Stimulated activated CD4-positive, alpha-beta T cell treated with anti-CD3 and anti-CD28 coated beads, Interleukin-2, amount 100 ng/mL, for 4 hours (primary cell): Measurements from ENCODE around the gene COL9A1.

ENCODE experiments used
- DNase-seq: peaks from one replicate; pipeline ENCODE4 v3.0.0-alpha.2; 2020; ENCODE audit warnings: low read depth

The COL9A1 gene

DNA sequence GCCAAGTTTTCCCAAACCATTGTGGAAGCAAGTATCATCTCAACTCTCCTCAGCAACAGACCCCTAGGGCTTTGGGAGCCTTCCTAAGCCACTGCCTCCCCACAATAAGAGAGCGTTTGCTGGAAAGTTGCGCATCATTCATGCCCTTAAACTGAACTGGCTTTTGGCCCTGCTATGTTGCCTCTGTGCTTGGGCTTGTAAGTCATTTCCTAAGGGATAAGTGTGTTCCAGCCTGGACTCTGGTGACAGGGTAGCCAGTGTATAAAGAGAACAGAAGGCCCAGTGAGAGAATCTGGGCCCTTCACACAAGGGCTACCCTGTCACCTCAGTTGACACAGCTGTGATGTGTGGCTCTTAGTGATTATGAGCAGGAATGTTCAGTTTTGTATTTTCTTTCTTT lies 77.8 kb downstream of the COL9A1 start:
- no peak for DNase-seq

DNA sequence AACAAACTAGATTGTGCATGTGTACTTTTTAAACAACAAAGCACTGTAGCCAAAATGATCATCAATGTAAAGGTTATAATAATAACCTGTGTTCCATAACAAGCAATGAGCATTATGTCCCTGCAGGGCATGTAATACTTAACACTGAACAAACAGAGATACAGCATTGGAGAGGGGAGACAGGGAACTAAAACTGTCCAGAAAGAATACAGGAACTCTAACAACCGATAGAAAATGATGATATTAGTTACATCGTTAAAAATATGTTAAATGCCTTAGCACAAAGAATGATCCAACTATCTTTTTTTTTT lies 80.5 kb downstream of the COL9A1 start:
- no peak for DNase-seq

DNA sequence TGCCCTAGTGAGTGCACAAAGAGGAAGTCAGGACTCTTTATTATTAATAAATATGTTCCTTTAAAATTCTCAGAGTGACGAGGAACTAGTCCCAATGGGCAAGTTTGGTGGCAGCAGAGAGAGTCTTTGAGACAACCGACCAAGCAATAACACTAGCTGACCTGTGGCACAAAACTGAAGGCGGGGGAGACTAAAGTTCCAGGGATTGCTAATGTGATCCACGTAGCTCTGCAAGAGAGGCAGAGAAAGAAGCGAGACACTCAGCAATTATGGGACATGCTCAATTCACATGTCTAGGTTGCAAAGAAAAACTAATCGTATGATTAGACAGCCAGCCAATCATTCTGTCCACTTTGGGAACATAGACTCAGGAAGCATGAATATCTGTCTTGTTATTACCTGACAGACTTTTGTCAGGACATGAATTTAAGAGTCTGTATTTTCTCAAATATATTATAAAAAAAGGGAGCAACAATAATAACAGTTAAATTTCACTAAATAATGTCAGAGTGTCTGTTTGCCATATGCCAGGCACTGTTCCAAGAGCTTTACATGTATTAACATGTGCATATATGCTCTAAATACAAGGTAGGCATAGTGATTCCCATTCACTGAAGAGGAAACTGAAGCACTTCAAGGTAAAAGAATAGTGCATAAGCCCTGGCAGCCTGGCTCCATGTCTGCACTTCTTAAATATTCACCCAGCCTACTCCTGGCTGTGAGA lies 81.0 kb downstream of the COL9A1 start:
- no peak for DNase-seq

DNA sequence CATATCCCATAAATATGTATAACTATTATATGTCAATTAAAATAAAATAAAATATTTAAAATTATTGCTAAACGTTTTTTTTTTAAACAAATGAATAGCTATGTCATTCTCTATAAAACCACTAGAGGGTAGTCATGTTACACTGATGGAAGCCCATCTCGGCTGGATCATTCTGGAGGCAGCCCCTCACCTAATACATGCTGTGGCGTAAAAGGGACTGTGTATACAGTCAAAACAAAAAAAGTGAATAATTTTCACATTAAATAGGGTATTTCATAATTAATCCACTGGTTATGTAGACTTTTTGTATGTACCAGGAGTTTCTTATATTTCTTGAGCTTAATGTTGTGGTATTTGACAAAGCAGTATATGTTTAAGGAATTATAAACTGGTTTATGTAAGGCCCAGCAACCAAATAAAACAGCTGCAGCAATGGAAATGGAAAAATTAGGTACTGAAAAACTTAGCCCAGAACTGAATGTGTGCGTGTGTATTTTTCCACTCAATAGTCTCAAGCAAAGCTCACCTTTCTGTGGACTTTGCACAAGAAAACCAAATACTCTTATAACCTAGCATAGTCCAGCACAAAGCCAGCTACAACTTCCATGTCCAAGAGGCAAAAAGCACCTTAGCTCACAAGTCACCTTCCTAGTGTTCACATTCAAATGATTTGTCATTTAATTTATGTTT lies 81.7 kb downstream of the COL9A1 start:
- DNase-seq, result no peak

DNA sequence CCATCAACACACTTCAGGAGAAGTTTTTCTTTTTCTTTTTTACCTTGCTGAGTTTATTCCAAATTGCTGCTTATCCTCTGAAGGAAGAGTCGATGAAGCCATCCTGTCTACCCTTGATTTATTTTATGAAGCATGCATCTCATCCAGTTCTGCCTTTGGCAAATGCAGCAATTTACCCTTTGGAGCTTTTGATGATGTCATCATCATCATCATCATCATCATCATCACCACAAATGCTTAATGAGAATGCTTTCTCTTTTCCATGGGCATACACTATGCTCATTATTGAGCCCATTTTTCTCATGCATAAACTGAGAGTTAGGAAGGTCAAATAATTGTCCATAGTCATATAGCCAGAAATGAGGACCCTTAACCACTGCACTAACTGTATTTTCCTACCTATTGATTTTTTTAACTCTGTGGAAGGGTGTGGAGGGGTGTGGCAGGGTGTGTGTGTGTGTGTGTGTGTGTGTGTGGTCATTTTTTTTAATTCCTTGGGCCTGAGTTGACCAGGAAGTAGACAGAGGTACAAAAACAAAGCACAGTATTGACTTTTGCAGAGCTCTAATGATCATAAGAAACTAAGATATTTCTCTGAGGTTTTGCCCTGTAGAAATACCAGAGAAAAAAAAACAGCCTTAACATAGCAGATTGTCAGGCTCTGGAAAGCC lies 82.8 kb downstream of the COL9A1 start:
- no peak for DNase-seq

DNA sequence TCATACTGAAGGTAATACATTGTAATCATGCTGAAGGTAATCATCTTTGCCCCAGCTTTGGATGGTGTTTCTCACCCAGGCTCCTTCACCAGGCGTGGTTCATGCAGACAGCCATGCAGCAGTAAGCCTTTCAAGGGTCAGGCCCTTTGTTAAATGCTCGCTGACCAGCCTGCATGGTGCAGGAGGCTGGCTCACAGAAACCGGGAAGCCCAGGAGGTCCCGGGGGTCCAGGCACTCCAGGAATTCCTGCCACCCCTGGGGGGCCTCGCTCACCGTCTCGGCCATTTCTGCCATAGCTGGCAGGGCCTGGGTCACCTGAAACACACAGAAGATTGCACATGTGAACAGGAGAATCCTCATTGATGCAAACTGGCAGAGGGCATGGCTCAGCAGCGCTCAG lies 86.1 kb downstream of the COL9A1 start:
- no peak for DNase-seq

DNA sequence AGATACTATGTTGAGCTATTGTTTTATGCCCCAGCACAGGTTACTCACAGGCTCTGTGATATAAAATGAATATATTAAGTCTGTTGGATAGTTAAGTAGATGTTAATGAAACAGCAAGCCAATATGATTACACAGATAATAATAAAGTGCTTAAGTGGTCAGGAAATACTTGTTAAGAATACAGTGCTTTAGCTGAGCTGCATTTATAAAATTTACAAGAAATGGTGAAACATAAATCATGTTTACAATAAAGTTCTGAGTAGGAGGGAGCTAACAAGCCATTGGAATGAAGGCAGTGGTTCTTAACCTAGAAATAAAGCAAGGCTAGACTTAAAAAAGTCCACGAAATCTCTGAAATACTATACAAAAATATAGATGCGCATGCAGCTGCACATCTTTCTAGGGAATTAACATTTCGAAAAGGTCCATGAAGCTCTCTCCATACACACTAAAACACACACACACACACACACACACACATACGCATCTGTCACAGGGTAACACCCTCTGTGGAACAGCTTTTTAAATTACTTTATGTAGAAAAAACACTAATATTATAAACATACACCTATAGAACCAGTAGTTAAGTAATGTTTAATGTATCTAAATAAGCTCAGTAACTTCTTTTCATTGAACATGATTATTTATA lies 87.3 kb downstream of the COL9A1 start:
- no peak for DNase-seq

DNA sequence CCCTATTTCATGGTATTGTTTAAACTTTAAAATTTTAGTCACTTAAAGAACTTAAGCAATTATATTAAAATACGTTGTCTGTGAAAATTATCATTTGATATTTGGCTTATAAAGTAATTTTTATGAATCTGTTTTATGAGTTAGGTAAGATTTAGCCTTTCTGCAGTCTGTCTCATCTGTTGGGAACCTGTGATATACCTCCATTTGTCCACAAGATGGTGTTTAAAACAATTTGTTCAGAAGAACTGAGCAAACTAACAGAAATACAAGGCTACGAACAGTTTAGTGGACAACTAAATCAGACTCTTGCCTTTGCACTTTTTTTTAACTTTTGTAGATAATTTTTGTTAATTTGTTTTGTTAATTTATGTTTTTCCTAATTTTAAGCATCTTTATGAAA lies 92.4 kb downstream of the COL9A1 start:
- DNase-seq, result no peak

DNA sequence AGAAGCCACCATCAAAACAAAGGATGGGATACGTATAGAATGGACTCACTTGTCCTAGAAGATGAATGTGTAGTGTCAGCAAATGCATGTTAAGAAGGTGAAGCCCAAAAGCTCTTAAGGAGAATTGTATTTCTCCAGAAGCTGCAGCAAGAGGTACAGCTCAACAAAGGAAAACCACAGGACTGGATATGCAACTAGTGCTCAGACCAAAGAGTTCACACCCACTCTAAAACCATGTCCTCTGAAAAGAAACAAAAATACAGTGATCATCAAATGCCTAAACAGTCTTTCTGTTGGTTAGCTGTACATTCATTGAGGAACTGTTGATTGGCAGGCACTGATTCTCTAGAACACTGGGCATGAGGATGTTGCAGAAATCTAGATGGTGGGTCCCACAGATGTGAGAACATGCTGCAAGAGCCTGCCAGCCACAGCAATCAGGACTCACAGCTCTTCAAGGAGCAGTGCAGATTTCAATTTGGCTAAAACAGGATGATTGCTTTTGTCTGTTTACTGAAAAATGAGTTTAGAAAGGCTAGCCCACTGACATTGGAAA lies 94.6 kb downstream of the COL9A1 start:
- no peak for DNase-seq

DNA sequence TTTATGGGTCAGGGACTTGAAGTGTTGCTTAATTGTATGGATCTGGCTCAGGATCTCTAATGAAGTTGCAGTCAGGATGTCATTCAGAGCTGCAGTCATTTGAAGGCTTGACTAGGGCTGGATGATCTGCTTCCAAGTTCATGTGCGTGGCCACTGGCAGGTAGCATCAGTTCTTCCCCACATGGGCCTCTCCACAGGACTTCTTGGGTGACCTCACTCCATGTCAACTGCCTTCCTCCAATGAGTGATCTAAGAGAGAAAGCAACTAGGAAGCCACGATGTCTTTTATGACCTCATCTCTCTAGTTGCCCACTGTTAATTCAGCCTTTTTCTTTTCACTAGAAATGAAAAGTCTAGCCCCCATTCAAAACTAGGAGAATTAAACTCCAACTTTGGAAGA lies 104.1 kb downstream of the COL9A1 start:
- DNase-seq, result no peak

DNA sequence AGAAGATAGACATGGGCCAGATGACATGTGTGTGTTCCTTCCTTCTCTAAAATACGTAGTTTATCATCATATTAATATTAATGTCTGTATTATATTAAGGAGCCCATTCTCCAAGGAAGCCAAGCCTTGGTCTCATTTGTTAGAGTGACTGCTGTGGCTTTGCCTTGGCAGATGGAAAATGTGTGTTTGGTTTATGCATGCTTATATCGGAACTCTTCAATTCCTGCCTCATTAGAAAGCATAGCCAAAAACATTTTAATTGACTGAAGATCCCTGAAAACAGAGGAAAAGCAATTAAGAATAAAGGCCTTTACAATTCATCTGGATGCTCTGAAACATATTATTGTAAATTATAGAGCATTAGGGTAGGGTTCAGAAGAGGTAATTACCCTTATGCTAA lies 106.4 kb downstream of the COL9A1 start:
- DNase-seq, result no peak

DNA sequence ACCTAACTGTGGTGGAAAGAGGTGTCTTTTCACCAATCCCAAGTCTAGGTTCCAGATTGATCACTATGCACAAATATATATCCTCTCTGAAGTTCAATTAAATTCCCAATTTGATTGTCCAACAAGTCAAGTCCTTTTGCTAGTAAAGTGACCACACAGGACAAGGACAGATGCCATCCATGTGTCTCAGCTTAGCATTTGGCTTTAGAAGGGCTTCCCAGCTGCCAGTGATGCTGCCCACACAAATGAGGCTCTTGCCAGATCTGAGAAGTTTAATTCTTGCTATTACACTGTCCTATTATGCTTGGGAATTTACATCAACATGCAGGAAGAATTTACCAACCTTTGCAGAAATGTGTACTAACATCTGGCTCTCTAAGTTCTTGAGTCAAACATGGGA lies 108.5 kb downstream of the COL9A1 start:
- DNase-seq, result no peak

DNA sequence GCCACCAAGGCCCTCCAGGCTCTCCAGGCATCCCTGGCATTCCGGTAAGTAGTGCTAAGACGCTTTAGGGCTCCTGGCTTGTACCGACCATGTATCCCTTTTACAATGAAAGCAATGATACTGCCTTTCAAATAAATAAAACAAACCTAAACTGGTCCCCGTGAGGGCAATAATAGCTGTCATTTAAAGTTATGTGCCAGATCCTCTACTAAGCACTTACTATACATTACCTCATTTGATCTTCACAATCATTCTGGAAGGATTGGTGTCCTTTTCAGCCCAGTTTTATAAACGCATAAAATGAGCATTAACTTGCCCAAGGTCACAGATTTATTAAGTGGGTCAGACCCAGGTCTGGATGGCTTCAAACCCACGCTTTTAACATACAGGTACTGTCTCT lies 114.7 kb downstream of the COL9A1 start:
- no peak for DNase-seq

DNA sequence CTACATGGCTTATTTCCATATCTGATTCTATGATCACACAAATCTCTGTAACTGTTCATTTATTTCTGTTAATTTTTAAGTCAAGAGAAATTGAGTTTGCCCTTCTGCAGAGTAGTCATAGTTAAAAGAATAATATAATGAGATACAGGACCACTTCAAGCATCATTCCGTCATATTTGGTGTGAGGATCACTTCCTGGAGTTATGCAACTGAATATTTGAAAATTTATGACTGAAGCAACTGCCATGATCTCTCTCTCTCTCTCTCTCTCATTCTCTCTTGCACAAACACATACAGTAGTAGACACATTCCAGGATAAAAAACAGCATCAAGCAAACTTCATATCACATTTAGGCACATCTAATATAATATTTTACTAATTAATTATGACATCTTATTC lies 116.4 kb downstream of the COL9A1 start:
- DNase-seq, result no peak

DNA sequence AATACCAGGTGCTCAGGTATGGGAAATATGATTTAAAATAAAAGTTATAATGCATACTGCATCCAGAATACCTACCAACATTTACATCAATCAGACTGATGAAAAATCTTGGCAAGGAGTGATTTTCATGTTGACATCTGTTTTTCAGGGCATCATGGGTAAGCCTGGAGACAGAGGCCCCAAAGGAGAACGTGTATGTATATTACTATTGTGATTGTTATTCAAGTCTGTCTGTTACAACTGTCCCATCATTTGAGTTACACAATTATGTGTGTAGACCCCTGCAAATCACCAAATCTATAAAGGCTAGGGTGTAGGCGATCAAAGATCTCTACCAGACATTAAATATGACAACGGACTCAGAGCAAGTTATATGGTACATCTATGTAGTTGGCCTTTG lies 118.2 kb downstream of the COL9A1 start:
- DNase-seq, result no peak

DNA sequence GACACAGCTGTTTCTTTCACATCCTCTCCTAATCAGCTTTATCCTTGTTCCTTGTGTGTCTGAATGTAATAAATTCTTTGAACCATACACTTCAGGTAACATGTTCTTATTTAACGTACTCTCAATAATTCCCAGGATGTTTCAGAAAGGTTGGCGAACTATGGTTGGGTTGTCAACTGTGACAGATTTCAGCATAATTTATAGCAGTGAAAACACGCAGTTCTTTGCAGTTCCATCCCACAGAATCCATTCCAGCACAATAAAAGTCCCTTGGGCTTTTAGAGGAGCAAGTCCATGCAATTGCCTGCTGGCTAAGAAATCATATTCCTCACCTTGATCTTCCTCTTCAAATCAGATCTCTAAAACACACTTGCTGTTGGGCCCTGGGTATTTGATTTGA lies 119.3 kb downstream of the COL9A1 start:
- no peak for DNase-seq

DNA sequence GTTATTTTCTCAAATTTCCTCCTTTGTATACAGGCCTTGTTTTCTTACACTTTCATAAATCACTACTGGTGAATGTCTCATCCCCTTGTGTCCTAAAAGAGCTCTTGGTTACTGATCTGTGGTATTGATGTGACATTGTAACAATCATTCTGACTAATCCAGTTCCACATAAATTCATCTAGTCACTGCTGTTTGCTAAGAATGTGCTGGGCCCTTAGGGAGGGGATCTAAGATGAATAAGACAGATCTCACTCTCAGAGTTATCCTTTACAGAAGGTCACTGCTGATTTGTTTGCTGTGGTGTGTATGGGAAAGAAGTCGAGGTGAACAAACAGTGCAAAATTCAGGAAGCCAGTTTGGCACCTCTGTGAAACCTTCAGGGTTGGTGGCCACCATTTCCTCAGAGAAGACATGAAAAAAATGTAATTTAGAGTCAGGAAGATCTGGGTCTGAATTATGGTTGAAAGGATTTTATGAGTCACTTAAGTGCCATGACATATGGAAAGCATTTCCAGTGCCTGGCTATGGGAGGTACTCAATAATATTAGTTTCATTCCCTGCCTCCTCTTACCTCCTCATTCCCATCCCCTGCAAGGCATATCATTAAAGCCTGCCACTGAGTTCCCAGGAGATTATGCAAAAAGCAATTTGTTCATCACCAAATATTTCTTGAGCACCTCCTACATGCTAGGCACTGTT lies 121.8 kb downstream of the COL9A1 start:
- DNase-seq, result no peak

DNA sequence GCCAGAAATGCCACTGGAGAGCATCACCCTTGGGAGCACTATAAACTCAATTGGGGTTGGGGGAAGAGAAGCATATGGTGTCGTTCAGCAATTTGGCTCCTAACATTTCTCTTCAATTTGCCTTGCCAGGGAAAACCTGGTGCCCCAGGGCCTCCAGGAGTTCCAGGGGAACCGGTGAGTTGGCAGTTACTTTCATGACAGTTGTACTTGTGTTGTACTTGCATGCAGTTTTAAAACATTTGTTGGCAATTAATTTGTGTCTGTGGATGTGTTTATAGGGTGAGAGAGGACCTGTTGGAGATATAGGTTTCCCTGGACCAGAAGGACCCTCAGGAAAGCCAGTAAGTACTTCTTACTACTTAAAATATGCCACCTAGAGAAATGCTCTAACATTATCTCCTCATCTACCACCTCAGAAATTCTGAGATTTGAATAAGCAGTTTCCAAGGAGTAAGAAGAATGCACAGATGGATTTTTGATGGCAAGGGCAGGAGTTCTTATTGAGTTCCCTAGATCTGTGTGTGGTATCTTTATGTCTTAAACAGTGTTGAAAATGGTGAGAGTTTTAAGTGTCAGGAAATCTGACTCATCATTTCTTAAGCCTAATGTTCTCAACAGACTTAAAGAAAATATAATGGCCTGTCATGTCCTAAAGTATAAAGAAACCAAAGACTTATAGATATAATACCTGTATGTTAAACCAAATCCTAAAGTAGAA lies 122.5 kb downstream of the COL9A1 start:
- no peak for DNase-seq

DNA sequence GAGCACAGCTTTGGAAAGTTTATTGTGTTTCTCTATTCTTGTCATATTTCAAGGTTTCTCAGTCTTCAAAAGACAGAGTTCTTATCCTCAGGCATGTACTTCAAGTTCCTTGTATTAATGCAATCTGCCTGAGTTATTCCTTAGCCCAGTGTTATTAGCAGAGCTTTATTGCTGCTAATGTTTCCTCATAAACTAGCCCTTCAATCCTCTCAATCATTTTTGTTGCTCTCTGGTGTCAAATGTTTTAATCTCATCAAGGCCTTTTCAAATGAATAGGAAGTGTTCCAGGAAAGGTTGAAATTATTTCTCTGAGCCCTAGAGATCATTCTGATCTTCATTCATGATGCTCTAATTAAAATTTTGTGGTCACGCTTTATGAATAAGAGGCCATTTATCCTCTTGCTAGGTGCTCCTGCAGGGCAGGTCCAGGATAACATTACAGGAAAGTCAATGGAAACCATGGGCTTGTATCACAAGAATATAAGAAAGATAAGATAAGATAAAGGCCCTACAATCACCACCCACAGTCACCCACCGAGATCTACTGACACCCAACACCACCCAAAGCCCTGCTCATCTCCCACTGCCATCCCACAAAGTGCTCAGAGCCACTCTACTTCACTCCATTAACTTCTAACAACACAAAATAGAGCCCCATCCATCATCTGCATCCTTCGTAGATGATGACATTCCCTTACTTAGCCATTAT lies 125.9 kb downstream of the COL9A1 start:
- no peak for DNase-seq

DNA sequence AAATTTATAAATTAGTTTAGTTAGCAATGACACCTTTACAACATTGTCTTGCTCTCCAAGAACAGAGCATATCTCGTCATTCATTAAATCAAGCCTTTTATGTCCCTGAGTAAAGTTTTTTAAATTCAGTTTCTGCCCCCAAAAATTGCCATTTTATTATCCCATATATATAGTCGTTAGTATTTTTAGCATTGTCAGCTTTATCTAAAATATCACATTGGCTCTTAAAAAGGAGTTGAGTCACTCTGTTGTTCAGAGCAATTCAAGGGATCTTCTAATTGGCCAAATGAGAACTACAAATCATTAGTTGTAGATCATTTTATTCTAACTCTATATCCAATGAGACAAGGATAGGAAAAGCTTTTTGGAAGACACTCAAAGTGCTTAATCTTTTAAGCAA lies 127.1 kb downstream of the COL9A1 start:
- DNase-seq, result no peak

DNA sequence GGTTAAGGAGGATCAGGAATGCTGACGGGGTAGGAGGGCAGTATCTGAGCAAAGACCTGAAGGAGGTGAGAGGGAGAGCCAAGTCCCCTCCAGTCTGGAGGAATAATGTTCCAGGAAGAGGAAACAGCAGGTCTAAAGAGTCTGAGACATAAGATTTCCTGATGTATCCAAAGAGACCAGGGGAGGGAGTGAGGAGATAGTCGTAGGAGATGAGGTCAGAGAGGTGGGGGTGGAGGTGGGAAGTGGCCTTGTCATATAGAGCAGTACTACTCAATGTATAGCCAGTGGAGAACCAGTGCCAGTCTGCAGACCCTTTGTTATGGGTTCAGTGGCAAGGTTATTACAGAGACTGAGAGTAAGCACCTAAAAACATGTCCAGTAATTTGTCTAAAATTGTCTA lies 130.6 kb downstream of the COL9A1 start:
- no peak for DNase-seq
